ENCODE data around the gene NIPAL3.

GRCh38 chr1:24463776-24464735 lies 48.5 kb downstream of the NIPAL3 start:
- TF ChIP-seq CTCF (IDR thresholded peaks at IDR 0.05; ENCODE audit: poor library complexity, severe bottlenecking) (no peak), SMC3 (conservative IDR thresholded peaks at IDR 0.05; ENCODE audit: poor library complexity) (no peak), RAD21 (conservative IDR thresholded peaks at IDR 0.05) (no peak), EZH2 (IDR thresholded peaks at IDR 0.05; ENCODE audit: borderline replicate concordance, insufficient read depth, low read length, poor library complexity, severe bottlenecking) (no peak)
